ENCODE measurements around the gene KDM5A.
"Not testable (repeated sequence)": the region's sequence is repeated elsewhere in the genome, so short reads cannot be mapped to it uniquely, and the experiment has no call there.

KDM5A gene

DNA sequence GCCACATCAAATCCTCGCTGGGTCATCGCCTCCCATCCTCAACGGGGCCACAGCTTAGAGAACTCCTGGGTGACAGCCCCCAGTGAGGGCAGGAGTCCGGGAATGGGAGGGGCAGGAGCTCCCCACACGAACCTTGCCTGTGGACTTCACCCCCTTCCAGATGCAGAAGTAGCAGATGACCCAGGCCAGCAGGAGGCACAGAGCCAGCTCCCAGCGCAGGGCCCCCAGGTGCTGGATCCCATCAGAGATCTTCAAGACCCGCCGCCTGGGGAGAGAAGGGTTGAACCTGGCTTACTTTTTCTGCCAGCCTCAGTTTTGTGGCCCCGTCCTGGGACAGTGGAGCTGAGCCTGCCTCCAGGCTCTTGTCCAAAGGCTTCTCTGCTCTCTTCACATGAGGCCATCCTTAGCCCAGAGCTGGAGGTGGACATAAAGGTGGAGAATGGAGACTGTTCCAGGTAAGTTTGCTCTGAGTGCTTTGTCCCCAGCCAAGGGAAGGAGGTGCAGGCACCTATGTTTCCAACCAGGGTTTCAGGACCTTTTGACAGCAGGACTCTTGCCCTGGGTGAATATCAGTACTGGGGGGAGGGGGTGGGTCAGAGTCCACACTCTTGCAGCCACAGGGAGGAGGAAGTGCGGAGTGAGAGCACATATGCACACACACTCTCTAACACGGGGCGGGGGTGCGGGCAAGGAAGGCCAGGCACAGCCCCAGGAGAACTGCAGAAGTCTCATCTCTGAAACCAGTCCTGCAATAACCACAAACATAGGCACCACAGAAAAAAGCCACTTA is 151.9 kb downstream of the KDM5A start:
- DNase-seq = no peak

DNA sequence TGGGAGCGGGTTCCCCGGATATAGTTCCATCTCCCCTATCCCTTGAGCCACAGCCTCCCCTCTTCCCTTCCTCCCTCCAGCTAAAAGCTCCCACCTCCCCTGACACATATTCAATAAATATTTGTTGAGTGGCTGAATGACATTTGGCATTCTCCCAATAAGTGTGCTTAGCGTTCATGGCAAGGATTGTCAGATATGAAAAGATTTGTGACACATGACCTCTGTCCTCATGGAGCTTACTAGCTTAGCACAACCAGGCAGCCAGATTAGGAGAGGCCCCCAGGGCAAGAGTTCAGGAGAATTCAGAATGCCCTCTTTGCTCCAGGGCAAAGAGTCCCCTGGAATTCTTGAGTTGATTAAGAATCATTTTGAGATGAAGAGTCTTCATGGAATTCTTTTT is 152.7 kb downstream of the KDM5A start:
- no peak for DNase-seq

- DNase-seq = not testable (repeated sequence)
These were observed 153.2 kb downstream of the KDM5A start for GRCh38 chr12:235967-236366.

DNA sequence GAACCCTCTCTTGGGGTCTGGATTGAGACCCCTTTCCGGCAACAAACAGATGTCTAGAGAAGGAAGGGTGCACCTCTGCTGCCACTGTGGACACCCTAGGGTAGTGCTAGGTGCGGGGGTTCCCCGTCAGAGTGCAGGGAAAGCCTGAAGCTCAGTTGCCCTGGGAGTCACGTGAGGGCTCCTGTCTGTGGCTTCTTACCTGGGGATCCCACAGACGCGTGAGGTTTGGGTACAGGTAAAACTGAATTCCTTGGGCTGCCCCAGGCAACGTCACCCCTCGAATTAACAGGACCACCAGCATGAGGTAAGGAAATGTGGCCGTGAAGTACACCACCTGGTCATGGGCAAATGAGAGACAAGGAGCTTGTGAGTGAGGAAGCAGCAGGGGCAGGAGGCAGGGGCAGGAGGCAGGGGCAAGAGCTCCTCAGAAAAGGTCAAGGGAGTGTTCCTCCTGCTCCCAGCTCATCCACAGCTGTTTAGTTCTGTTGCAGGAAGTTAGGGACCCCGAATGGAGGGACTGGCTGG is 154.2 kb downstream of the KDM5A start:
- DNase-seq = no peak

DNA sequence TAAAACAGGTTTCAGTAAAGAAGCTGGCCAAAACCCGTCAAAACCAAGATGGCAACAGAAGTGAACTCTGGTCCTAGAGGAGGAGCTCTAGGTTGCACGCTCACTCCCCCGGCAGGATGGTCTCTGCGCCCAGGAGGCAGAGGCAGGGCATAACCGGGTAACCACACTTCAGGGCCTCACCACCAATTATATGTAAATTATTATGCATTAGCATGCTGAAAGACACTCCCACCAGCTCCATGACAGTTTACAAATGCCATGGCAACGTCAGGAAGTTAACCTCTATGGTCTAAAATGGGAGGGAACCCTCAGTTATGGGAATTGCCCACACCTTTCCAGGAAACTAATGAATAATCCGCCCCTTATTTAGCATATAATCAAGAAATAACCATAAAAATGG is 155.1 kb downstream of the KDM5A start:
- DNase-seq = no peak

- DNase-seq = no peak
These were observed 155.5 kb downstream of the KDM5A start for GRCh38 chr12:233615-233968.

DNA sequence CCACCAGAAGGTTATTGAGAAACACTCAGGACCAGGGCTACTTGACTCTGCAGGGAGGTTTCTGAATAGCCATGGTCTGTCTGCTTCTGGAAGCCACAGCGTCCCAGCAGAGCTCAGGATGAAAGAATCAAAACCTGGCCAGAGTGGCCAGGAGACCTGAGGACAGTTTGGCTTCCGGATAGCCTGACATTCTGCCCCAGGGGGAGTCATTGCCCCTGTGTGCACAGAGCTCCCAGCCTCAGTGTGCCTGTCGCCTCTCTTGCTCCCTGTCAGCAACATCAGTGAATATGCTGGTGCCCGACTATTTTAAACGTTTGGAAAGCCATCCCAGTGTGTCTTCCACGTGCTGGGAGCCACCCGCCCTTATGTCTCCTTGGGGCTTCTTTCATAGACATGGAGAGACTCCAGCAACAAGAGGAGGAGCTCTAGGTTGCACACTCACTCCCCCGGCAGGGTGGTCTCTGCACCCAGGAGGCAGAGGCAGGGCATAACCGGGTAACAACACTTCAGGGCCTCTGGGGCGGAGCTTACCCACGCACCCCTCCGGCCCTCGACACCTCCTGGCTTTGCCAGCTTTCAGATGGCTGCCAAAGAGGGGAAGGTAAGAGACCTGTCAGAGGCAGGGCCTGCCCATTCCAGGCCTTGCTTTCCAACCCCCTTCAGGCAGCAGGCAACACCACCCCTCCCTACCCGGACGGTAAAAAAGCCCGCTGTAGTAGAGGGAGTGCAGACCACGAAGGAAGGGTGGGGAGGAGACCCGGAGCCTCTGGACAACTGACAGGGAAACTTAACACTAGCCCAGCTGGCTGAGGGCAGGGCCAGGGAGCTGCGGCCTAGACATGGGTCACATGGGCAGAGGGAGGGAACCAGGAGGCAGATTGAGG is 156.1 kb downstream of the KDM5A start:
- peak; percentile 92 for DNase-seq

GRCh38 chr12:230925-231671 is 158.0 kb downstream of the KDM5A start:
- no peak for DNase-seq

Data from NCI-H2171 treated with DMSO at 0.1 percent for 48 hours (cell line).